Activated CD8-positive, alpha-beta T cell treated with anti-CD3 and anti-CD28 coated beads for 36 hours (primary cell): ENCODE measurements around the gene RNU5B-1. TPM values are rescaled to one million over a fixed set of nuclear protein-coding genes. Genes with fewer than 3 reads are reported as not detected.

ENCODE experiments used
- ATAC-seq: fragments of 200-7000 bp; cut with Tn5 transposase; one replicate; pipeline ENCODE4 v1.10.0; 2021; ENCODE audit warnings: mild to moderate bottlenecking, moderate library complexity
- CTCF ChIA-PET: fragments of 350-600 bp; sonication (Branson Sonifier 250); formaldehyde crosslinking; loops from one replicate; lab custom pipeline; 2021; ENCODE audit warnings: antibody characterized with exemption; lab: Charles Lee
- POLR2A ChIA-PET: fragments of 350-600 bp; sonication (Branson Sonifier 250); formaldehyde crosslinking; loops from one replicate; lab custom pipeline; 2021; ENCODE audit warnings: antibody characterized with exemption; lab: Charles Lee
- DNase-seq: peaks from one replicate; pipeline ENCODE4 v3.0.0-alpha.2; 2020
- H3K27ac Mint-ChIP-seq: one replicate; pipeline ENCODE4 v1.8.0; 2021; ENCODE audit warnings: mild to moderate bottlenecking, mixed read lengths
- H3K27me3 Mint-ChIP-seq: one replicate; pipeline ENCODE4 v1.8.0; 2021; ENCODE audit warnings: mixed read lengths
- H3K36me3 Mint-ChIP-seq: one replicate; pipeline ENCODE4 v1.8.0; 2021; ENCODE audit warnings: low read depth, mixed read lengths
- H3K4me1 Mint-ChIP-seq: one replicate; pipeline ENCODE4 v1.8.0; 2021; ENCODE audit warnings: low read depth, mixed read lengths
- H3K4me3 Mint-ChIP-seq: one replicate; pipeline ENCODE4 v1.8.0; 2021; ENCODE audit warnings: mild to moderate bottlenecking, moderate library complexity, mixed read lengths
- H3K9me3 Mint-ChIP-seq: one replicate; pipeline ENCODE4 v1.8.0; 2021; ENCODE audit warnings: mixed read lengths
- intact Hi-C: fragments of 100-400 bp; cut with micrococcal nuclease; formaldehyde crosslinking; loops from one replicate; pipeline ENCODE4 v1.10.0; 2022
- total RNA-seq, 2 experiments: library from RNA; stranded (reverse); gene quantifications; one replicate each; pipeline ENCODE4 v1.2.3, GENCODE V29; 2021
- TF ChIP-seq, protein P1 (sequence below): fragments of 200-600 bp; IDR thresholded peaks from one replicate; pipeline ENCODE4 v1.8.0; 2022; ENCODE audit warnings: antibody characterized with exemption, mild to moderate bottlenecking

Gene RNU5B-1
- total RNA-seq, 2 experiments from 2014 or later: not detected

- intact Hi-C loops: loop anchor here (1.0 kb wide), 1 partner anchor 8 kb away; the partner anchor contains the start of gene RNU5A-1
- no peaks in the 10 kb centered on the region for H3K27me3 Mint-ChIP-seq
- peak overlapping the region; percentile 98 for H3K27ac Mint-ChIP-seq
- peaks cover 28% of the 10 kb centered on the region for H3K4me1 Mint-ChIP-seq
- H3K9me3 Mint-ChIP-seq: no peaks in the 10 kb centered on the region
- CTCF ChIA-PET: interaction anchor here (0.6 to 2.7 kb wide), 4 partner anchors 9 to 132 kb away, joined by 3 to 11 read pairs (median 7); partner anchors contain the start of gene CLPX
- TF ChIP-seq, protein P1, sequence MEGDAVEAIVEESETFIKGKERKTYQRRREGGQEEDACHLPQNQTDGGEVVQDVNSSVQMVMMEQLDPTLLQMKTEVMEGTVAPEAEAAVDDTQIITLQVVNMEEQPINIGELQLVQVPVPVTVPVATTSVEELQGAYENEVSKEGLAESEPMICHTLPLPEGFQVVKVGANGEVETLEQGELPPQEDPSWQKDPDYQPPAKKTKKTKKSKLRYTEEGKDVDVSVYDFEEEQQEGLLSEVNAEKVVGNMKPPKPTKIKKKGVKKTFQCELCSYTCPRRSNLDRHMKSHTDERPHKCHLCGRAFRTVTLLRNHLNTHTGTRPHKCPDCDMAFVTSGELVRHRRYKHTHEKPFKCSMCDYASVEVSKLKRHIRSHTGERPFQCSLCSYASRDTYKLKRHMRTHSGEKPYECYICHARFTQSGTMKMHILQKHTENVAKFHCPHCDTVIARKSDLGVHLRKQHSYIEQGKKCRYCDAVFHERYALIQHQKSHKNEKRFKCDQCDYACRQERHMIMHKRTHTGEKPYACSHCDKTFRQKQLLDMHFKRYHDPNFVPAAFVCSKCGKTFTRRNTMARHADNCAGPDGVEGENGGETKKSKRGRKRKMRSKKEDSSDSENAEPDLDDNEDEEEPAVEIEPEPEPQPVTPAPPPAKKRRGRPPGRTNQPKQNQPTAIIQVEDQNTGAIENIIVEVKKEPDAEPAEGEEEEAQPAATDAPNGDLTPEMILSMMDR: no peak
- ATAC-seq (peak; percentile 0), DNase-seq (peak; percentile 28)
- POLR2A ChIA-PET: interaction anchor here (0.6 to 3.1 kb wide), 43 partner anchors 7 to 989 kb away, joined by 3 to 80 read pairs (median 5); partner anchors contain the start of genes CLPX, DIS3L, PARP16 and PDCD7
- peak overlapping the region; percentile 93 for H3K4me3 Mint-ChIP-seq
- no peaks in the 10 kb centered on the region for H3K36me3 Mint-ChIP-seq
Observed at GRCh38 chr15:65303687-65304380, 643 bp upstream of the RNU5B-1 start.

GRCh38 chr15:65305150-65305758 lies 777 bp downstream of the RNU5B-1 start:
- CTCF ChIA-PET: interaction anchor here (0.7 to 2.7 kb wide), 7 partner anchors 10 to 120 kb away, joined by 3 to 11 read pairs (median 7); partner anchors contain the start of genes CLPX and PARP16
- H3K27me3 Mint-ChIP-seq: no peaks in the 10 kb centered on the region
- TF ChIP-seq, protein P1: no peak
- peak overlapping the region; percentile 93 for H3K4me3 Mint-ChIP-seq
- peak overlapping the region; percentile 98 for H3K27ac Mint-ChIP-seq
- intact Hi-C loops: no loop called here
- H3K9me3 Mint-ChIP-seq: no peaks in the 10 kb centered on the region
- no peak for ATAC-seq
- POLR2A ChIA-PET: interaction anchor here (0.6 to 3.1 kb wide), 60 partner anchors 9 to 1199 kb away, joined by 3 to 80 read pairs (median 4); partner anchors contain the start of genes CILP, CLPX, DENND4A and DIS3L
- H3K4me1 Mint-ChIP-seq: peaks cover 19% of the 10 kb centered on the region
- H3K36me3 Mint-ChIP-seq: no peaks in the 10 kb centered on the region
- no peak for DNase-seq

DNA sequence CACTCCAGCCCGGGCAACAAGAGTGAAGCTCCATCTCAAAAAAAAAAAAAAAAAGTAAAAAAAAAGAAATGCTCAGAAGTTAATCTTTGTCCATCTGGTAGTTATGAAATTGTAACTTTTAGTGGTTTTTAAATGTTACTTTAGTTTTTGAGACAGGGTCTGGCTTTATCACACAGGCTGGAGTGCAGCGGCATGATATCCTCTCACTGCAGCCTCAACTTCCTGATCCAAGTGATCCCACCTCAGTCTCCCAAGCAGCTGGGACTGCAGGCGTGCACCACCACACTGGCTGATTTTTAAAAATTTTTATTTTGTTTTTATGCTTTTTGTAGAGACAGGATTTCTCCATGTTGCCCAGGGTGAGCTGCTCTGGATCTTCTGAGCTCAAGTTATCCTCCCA lies 1.3 kb downstream of the RNU5B-1 start:
- TF ChIP-seq, protein P1: no peak
- Mint-ChIP-seq H3K9me3 (no peaks in the 10 kb centered on the region), H3K36me3 (no peaks in the 10 kb centered on the region), H3K4me1 (peaks cover 14% of the 10 kb centered on the region), H3K27me3 (no peaks in the 10 kb centered on the region), H3K27ac (peak overlapping the region; percentile 25), H3K4me3 (no peak overlapping the region)
- CTCF ChIA-PET: interaction anchor here (1.1 to 2.7 kb wide), 5 partner anchors 14 to 121 kb away, joined by 3 to 11 read pairs (median 4); partner anchors contain the start of genes CLPX and PARP16
- POLR2A ChIA-PET: interaction anchor here (1.4 to 3.1 kb wide), 10 partner anchors 8 to 252 kb away, joined by 3 to 80 read pairs (median 12); partner anchors contain the start of genes CLPX, PARP16 and RNU5A-1
- intact Hi-C loops: no loop called here
- DNase-seq: no peak
- ATAC-seq: no peak

GRCh38 chr15:65306551-65306950 lies 2.1 kb downstream of the RNU5B-1 start:
- Mint-ChIP-seq H3K27ac (no peak overlapping the region), H3K36me3 (no peaks in the 10 kb centered on the region), H3K27me3 (no peaks in the 10 kb centered on the region), H3K4me1 (peaks cover 14% of the 10 kb centered on the region), H3K4me3 (no peak overlapping the region), H3K9me3 (no peaks in the 10 kb centered on the region)
- DNase-seq (no peak), ATAC-seq (no peak)
- intact Hi-C loops: no loop called here
- TF ChIP-seq, protein P1: no peak
- POLR2A ChIA-PET: interaction anchor here (3.1 kb wide), 1 partner anchor 20 kb away, joined by 80 read pairs; the partner anchor contains the start of gene PARP16
- CTCF ChIA-PET: interaction anchor here (1.1 to 1.4 kb wide), 3 partner anchors 13 to 95 kb away, joined by 3 to 4 read pairs (median 3); no protein-coding TSS in a partner anchor
